ENCODE results near the gene ZNF579. TPM values are rescaled to one million over a fixed set of nuclear protein-coding genes. Genes with fewer than 3 reads are reported as not detected.

Gene ZNF579
- total and polyA plus RNA-seq, 2 of the 13 experiments (the other 11 are each of a cell fraction or from before 2014, with no cell fraction given), result 2.1 to 2.9 TPM

- H3K4me2 ChIP-seq (ENCODE audit: low read depth, low read length), result no peak overlapping the region
- POLR2A ChIA-PET, result interaction anchor here (0.6 to 2.8 kb wide), 3 partner anchors 13 to 31 kb away, joined by 3 to 23 read pairs (median 3); partner anchors contain the start of gene ZNF865
- CTCF ChIA-PET (ENCODE audit: low intra/inter-chr PET ratio, low total read pairs), result no interaction called here
- H3K4me1 ChIP-seq (ENCODE audit: insufficient read depth, low read length), result peaks cover 36% of the 10 kb centered on the region
- no peaks in the 10 kb centered on the region for H3K27me3 ChIP-seq (ENCODE audit: control insufficient read depth in 1 of 2, insufficient read depth in 2 of 2, low read length in 2 of 2)
- in situ Hi-C loops (cut with HindIII; ENCODE audit: extremely low pct_ligation_motif_present, low pct_unique_long_range_greater_than_20kb), result no loop called here
- H3K27ac ChIP-seq (ENCODE audit: extremely low read length, insufficient read depth, low read length), result no peak overlapping the region
- FAIRE-seq (no peak), DNase-seq (ENCODE audit: low spot score) (no peak), ATAC-seq (no peak)
- WGBS (ENCODE audit: low lambda C conversion rate), result 85% methylated on average over 24 of the region's 40 CpGs
- BruUV-seq (replicated peaks), result no TSS peak
- H3K9me3 ChIP-seq (ENCODE audit: low read length), result no peaks in the 10 kb centered on the region
- intact Hi-C loops (cut with micrococcal nuclease; ENCODE audit: unreplicated experiment), result no loop called here
- no peak overlapping the region for H2AFZ ChIP-seq (ENCODE audit: low read length)
- H3K36me3 ChIP-seq (replicated peaks in 1 of 2; ENCODE audit: control insufficient read depth in 1 of 2, insufficient read depth in 2 of 2, low read length in 2 of 2), result peaks cover 1 to 3% of the 10 kb centered on the region in 2 experiments; a peak in 1 of 5 replicates
- H3K9ac ChIP-seq (ENCODE audit: insufficient read depth, low read depth, low read length), result no peak overlapping the region
- TF ChIP-seq HNF4A (CRISPR knock-in tag; IDR thresholded peaks at IDR 0.05) (peak; percentile 7; the same call in 1 of the 2 replicates), AGO1 (IDR thresholded peaks at IDR 0.05; ENCODE audit: low read depth, low read length, poor library complexity, severe bottlenecking) (peak; percentile 15), ZNF749 (CRISPR knock-in tag; IDR thresholded peaks at IDR 0.05; ENCODE audit: borderline replicate concordance) (no peak), AGO2 (optimal IDR thresholded peaks at IDR 0.05; ENCODE audit: low read depth, low read length) (peak; percentile 15), ZNF549 (CRISPR knock-in tag; IDR thresholded peaks at IDR 0.05) (no peak), ZBTB33 (CRISPR knock-in tag; IDR thresholded peaks at IDR 0.05) (peak; percentile 59; the same call in 1 of the 2 replicates), ZMYM3 (CRISPR knock-in tag; IDR thresholded peaks at IDR 0.05) (0 out of 2 replicates have a peak, but pooled peaks have one; percentile 26), NR2F6 (IDR thresholded peaks at IDR 0.05) (no peak), NR2F6 (CRISPR knock-in tag; IDR thresholded peaks at IDR 0.05) (peak; percentile 17; the same call in 1 of the 2 replicates), RBFOX2 (IDR thresholded peaks at IDR 0.05; ENCODE audit: low read depth, low read length) (peak; percentile 67; the same call in 1 of the 2 replicates), MED13 (CRISPR knock-in tag; IDR thresholded peaks at IDR 0.05) (no peak), HNRNPL (IDR thresholded peaks at IDR 0.05; ENCODE audit: low read depth, low read length) (0 out of 2 replicates have a peak, but pooled peaks have one; percentile 5)
- peaks cover 14% of the 10 kb centered on the region; the same call in 1 of the 2 replicates for H4K20me1 ChIP-seq (ENCODE audit: insufficient read depth, low read length)
- H3K79me2 ChIP-seq (ENCODE audit: insufficient read depth, low read length), result peaks cover 4% of the 10 kb centered on the region
- H3K4me3 ChIP-seq (replicated peaks in 1 of 3; ENCODE audit: insufficient read depth in 1 of 3, low read depth in 2 of 3, low read length in 3 of 3), result no peak overlapping the region
Measured at GRCh38 chr19:55622242-55622969, 41.8 kb upstream of the ZNF579 start.
